ENCODE measurements around the gene CDH4. TPM values are rescaled to one million over a fixed set of nuclear protein-coding genes. Genes with fewer than 3 reads are reported as not detected.

Gene CDH4
- total and polyA plus RNA-seq, 10 donors, result 0.30 to 20.1 (median 7.7) TPM

- 20 to 46% (median 34%) methylated on average over 21 to 25 of the region's 25 CpGs for WGBS, 5 donors
- peak; percentile 81 for DNase-seq
- no peaks in the 10 kb centered on the region for H3K36me3 ChIP-seq
- peak overlapping the region in 6 of 8 donors; percentile 29 to 67 (median 33) for H3K27ac ChIP-seq
- H3K9me3 ChIP-seq, result peaks cover 0 to 23% (median 16%) of the 10 kb centered on the region in 8 donors
- peaks cover 0 to 4% (median 0%) of the 10 kb centered on the region in 7 donors for H3K27me3 ChIP-seq (replicated peaks in 1 of 7)
- peaks cover 0 to 15% (median 5%) of the 10 kb centered on the region in 6 donors for H3K4me1 ChIP-seq
- TF ChIP-seq POLR2A (IDR thresholded peaks at IDR 0.05), result no peak
- TF ChIP-seq POLR2AphosphoS5 (IDR thresholded peaks at IDR 0.05), result peak in 1 of 3 donors; percentile 27
- intact Hi-C loops (cut with DNase I; ENCODE audit: low total_unique reads), result no loop called here
- H3K4me3 ChIP-seq, result peak overlapping the region; percentile 4 to 63 (median 30)
Observed at GRCh38 chr20:61719691-61720347, 467.8 kb downstream of the CDH4 start.

- TF ChIP-seq POLR2A (IDR thresholded peaks at IDR 0.05), result no peak
- TF ChIP-seq CTCF (IDR thresholded peaks at IDR 0.05 in 8 of 11, conservative IDR thresholded peaks at IDR 0.05 in 3 of 11), result no peak
- TF ChIP-seq POLR2AphosphoS5 (IDR thresholded peaks at IDR 0.05), result no peak
- H3K4me1 ChIP-seq, result peaks cover 0 to 15% (median 5%) of the 10 kb centered on the region in 6 donors
- H3K27ac ChIP-seq, result no peak overlapping the region
- intact Hi-C loops (cut with DNase I; ENCODE audit: low total_unique reads), result no loop called here
- peak overlapping the region in 3 of 8 donors; percentile 29 to 63 (median 30) for H3K4me3 ChIP-seq
- WGBS, 5 donors, result 65 to 76% (median 66%) methylated on average over 4 of the region's 4 CpGs
- H3K27me3 ChIP-seq (replicated peaks in 1 of 7), result peaks cover 0 to 4% (median 0%) of the 10 kb centered on the region in 7 donors
- DNase-seq, result no peak
- peaks cover 0 to 19% (median 16%) of the 10 kb centered on the region in 8 donors for H3K9me3 ChIP-seq
- no peaks in the 10 kb centered on the region for H3K36me3 ChIP-seq
Observed at GRCh38 chr20:61720348-61720696, 468.3 kb downstream of the CDH4 start.

- TF ChIP-seq POLR2A (IDR thresholded peaks at IDR 0.05), result no peak
- TF ChIP-seq POLR2AphosphoS5 (IDR thresholded peaks at IDR 0.05), result no peak
- no peak for TF ChIP-seq CTCF (IDR thresholded peaks at IDR 0.05 in 8 of 11, conservative IDR thresholded peaks at IDR 0.05 in 3 of 11)
- Histone ChIP-seq H3K9me3 (peaks cover 0 to 4% (median 0%) of the 10 kb centered on the region in 8 donors), H3K4me3 (no peak overlapping the region), H3K4me1 (peaks cover 0 to 15% (median 5%) of the 10 kb centered on the region in 6 donors), H3K36me3 (no peaks in the 10 kb centered on the region), H3K27ac (no peak overlapping the region), H3K27me3 (replicated peaks in 1 of 7) (peaks cover 0 to 4% (median 0%) of the 10 kb centered on the region in 7 donors)
- WGBS, 5 donors, result 77 to 87% (median 81%) methylated on average over 7 to 8 of the region's 8 CpGs
- DNase-seq, result no peak
- intact Hi-C loops (cut with DNase I; ENCODE audit: low total_unique reads), result no loop called here
Observed at GRCh38 chr20:61722146-61722678, 470.2 kb downstream of the CDH4 start.

- Histone ChIP-seq H3K9me3 (peaks cover 0 to 16% (median 0%) of the 10 kb centered on the region in 8 donors), H3K4me3 (no peak overlapping the region), H3K27ac (no peak overlapping the region), H3K4me1 (peaks cover 0 to 8% (median 3%) of the 10 kb centered on the region in 6 donors), H3K36me3 (no peaks in the 10 kb centered on the region), H3K27me3 (replicated peaks in 1 of 7) (no peaks in the 10 kb centered on the region)
- 78 to 83% (median 79%) methylated on average over 10 to 12 of the region's 12 CpGs for WGBS, 5 donors
- intact Hi-C loops (cut with DNase I; ENCODE audit: low total_unique reads), result no loop called here
- TF ChIP-seq CTCF (IDR thresholded peaks at IDR 0.05 in 8 of 11, conservative IDR thresholded peaks at IDR 0.05 in 3 of 11) (no peak), POLR2AphosphoS5 (IDR thresholded peaks at IDR 0.05) (no peak), POLR2A (IDR thresholded peaks at IDR 0.05) (no peak)
- no peak for DNase-seq
Observed at GRCh38 chr20:61723529-61724257, 471.6 kb downstream of the CDH4 start.
